Measurements from ENCODE around the gene SEMA6B.

DNA sequence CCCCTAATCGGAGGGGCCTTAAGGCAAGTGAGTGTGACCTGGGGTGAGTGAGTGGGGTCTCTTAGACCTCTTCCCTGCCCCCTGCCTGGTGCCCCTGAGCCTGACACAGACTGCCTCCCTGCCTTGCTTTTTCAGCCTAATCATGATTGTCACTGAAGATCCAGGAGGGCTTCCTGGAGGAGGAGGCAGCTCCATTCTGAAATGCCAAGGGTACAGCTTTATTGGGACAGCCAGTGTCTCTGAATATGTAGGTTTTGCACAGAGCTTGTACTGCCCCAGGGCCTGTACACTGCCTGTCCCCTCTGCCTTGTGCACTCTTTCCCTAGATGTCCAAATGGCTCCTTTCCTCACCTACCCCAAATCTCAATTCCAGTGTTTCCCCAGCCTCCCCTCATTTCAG, 26.1 kb upstream of the SEMA6B start:
- TF ChIP-seq CTCF (IDR thresholded peaks at IDR 0.05; ENCODE audit: low read depth, low read length) (no peak), EZH2phosphoT487 (IDR thresholded peaks at IDR 0.05; ENCODE audit: low read depth) (no peak)
